ENCODE data around the gene HCLS1.
"Not testable (repeated sequence)": the region's sequence is repeated elsewhere in the genome, so short reads cannot be mapped to it uniquely, and the experiment has no call there.

The HCLS1 gene

DNA sequence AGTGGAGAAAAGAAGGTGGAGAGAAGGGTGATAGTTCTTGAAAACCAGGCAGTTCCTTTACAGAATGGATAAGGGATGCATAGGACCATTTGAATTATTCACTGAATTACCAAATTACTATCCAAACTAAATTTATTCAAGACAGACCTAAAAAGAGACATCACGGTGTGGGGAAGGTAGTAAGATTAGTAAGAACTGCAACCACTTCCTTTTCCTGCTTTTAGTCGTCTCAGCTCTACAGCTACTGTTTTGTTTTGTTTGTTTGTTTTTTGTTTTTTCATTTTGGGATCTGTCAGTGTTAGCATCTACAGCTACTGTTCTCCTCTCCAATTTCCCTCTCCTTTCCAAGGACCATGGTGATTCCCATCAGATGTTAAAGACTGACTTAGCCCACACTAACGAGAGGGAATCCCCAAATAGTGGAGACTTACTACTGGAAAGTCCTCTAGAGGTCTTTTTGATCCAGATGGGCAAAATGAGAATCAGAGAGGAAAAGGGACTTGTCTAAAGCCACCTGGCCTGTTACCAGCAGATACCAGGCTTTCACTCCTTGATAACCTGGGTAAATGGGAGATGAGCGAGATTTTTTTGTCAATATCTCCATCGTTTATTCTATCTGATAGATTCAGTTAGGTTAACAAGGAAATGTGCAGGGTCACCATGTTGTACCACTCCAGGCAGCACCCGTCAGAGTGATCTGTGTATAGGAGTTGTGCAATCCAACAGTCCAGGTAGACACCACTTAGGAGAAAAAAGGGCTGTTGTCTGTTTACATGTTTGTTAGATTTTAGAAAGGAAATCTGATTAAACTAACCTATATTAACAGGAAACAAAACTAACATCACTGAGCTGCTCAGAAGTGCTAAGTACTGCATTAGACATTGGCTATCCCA is 6.0 kb downstream of the HCLS1 start:
- DNase-seq = no peak

DNA sequence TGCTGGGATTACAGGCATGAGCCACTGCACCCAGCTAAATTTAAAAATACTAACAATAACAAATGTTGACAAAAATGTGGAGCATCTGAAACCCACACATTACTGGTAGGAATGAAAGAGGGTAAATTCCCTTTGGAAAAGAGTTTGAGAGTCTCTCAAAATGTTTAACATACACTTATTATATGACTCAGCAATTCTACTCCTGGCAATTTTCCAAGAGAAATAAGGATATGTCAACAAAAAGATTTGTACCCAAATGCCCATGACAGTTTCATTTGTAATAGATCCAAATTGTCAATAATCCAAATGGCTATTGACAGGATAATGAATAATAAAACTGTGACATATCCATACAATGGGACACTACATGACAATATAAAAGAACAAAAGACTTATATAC is 9.0 kb downstream of the HCLS1 start:
- peak; percentile 44 for DNase-seq

DNA sequence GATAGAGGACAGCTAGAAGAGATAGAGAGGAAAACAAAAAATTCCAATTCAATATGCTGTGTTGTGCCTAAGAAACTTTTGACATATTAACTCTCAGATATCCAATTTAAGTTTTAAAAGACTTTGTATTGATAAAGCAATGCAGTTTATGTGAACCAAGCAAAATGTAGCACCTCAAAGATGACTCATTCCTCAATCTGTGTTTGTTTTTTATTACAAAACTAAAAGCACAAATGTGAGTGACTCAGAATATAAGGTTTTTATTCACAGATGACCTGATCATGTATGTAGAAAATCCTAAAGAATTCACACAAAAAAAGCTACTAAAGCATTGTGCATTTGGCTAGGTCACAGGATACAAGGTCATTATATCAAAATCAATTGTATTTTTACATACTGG is 11.1 kb downstream of the HCLS1 start:
- no peak for DNase-seq

DNA sequence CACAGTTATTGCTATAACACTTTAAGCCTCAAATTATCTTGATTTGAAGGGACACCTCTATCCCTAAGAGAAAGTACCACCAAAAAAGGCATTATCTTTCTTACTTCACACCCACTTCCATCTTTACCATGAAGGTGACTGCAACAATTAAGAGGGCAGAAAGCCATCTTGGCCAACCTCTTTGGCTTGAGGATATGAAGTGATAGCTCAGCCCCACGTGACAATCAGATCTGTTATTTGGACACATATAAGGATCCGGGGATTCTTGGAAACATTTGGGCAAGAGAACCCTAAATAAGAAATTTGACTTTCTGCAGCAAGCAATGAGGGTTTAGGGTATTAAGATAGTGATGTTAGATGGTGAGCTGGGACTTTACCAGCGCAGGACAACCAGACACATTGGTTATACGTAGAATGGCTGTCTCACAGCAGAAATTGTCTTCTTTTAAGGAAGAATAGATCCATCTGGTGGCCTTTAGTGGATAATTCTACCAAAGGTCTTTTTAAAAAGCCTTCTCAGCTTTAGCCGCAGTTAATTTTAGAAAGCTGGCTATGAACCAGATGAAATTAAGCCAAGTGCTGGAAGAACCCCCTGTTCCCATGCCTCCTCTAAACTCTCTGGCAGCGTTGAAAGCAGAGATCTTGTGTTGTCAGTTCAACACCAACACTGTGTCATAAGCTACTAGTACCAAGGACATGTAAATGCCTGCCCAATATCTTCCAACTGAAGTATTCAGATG is 12.3 kb downstream of the HCLS1 start:
- no peak for DNase-seq

DNA sequence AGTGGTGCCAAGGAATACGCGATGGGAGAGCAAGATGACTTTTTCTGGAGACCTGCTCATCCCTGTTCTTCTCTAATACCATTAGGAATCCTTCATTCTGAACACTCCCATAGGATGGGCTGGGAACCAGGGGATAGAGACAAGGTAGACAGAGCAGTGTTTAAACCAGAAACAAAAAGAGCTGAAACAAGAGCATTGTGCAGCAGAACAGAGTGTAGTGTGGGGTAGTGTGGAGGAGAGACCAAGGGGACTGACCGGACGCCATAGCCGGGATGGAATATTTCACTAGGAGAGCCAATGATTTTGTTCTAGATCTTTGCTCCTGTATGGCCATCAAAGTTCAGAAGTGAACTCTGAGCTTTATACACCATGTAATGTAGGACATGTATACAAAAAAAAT is 15.6 kb downstream of the HCLS1 start:
- no peak for DNase-seq

DNA sequence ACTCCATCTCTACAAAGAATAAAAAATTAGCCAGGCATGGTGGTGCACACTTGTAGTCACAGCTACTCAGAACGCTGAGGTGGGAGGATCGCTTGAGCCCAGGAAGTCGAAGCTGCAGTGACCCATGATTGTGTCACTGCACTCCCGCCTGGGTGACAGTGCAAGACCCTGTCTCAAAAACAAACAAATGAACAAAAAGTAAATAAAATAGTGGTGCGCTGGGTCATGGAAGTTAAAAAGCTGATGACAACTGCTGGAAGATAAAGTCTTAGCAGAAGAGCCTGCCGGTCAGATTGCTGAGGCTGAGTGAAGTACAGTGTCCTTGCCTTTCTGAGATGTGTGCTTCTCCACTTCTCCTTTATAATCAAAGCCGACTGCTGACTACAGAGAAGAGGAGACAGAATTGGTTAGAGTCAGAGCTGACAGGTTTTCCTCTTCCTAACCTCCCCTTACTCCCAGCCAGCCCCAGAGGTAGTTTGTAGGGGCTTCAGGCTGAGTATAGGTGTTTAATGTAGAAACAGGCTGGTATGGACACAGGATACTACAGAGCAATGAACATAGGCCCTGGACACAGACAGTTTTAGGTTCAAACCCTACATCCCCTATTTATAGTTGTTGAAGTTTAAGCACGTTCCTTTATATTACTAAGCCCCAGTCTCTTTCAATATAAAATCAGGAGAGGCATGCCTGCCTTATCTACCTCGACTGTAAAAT is 17.9 kb downstream of the HCLS1 start:
- no peak for DNase-seq

DNA sequence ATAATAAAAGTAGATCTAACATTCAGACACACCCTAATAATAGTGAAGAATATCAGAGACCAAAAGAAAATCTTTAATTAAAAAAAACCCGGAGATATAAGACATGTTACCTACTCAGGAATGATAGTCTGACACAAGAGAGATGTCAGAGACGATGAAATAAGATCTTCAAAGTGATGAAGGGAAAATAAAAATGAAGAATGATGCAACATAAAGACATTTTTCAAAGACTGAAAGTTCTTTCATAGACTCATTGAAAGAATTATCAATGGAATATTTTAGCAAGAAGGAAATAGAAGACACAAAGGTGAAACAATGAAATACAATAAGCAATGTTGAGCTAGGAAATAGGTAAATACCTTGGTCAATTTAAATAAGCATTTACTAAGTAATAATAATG is 19.6 kb downstream of the HCLS1 start:
- no peak for DNase-seq

DNA sequence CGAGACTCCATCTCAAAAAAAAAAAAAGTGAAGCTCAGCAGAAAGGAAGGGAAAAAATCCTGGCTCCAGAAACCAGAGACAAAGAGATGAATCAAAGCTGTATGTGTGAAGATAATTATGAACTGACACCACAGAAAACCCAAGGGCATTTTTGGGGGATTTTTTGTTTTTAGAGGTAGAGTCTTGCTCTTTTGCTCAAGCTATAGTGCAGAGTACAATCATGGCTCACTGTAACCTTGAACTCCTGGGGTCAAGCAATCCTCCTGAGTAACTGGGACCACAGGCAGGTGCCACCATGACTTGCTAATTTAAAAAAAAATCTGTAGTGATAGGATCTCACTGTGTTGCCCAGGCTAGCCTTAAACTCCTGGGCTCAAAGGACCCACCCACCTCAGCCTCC is 22.8 kb downstream of the HCLS1 start:
- DNase-seq = no peak

DNA sequence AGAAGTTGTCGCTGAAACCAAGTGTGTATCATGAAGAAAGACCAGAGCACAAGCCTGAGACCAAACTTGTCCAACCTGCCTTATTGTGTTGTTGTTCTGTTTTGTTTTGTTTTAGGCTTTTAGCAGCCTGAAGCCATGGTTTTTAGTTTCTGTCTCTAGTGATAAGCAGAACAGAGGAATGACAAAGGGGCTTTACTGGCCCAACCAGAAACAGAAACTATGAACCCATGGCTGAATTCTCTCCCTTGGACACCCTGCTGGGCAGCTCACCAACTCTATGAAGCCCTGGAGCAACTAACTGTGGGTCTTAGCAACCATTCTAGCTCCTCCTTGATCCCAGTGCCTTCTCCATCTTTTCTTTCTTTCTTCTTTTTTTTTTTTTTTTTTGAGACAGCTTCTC is 30.3 kb downstream of the HCLS1 start:
- DNase-seq = no peak

DNA sequence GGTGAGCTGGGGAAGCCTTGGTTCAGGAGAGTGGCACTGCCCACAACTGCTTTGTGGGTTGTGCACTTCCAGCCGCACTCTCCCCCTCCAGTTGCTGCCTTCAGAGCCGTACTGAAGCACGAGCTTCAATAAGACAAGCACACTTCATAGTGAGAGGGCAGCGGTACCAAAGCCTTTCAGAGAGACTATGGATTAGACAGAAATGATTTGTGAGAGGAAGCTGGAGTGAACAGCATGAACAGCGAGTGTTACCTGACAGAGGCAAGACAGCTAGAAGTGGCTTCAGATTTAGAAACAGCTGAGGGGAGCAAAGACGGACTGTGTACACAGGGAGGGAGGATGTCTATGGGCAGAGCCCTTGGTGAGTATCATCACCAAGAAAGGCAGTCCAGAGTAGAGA is 31.1 kb downstream of the HCLS1 start:
- DNase-seq = no peak

DNA sequence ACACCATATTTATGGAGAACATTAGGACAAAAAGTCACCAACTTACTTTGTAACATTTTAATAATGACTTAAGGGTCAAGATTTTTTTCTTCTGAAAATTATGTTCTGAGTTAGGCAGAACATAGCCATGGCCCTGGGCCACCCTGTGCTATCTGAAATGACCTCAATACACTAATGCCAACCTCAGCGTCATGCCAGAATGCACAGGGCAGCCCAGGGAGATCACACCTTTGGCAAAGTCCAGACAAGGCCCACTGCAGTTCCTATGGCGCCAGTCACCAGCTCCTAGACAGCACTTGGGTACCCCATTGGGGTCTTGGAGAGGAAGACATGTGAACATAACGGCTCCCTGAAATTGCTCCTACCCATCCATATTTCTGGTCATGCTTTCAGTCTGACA is 33.1 kb downstream of the HCLS1 start:
- no peak for DNase-seq

DNA sequence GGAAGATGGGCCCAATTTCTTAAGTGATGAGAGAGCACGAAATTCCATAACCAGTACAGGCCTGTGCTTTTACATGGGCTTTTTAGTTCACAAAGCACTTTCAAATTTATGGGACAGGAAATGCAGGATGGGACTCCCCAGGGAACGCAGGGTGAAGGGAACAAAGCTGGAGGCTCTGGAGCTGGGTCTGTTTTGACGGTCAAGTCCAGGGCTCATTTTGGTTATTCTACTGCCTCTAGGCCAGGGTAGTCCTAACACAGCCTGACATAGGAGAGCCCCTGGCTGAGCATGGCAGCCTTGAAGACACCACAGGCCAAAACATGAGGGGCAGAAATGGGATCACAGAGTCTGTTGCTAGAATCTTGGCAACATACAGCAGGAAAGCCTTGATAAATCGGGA is 33.5 kb downstream of the HCLS1 start:
- no peak for DNase-seq

DNA sequence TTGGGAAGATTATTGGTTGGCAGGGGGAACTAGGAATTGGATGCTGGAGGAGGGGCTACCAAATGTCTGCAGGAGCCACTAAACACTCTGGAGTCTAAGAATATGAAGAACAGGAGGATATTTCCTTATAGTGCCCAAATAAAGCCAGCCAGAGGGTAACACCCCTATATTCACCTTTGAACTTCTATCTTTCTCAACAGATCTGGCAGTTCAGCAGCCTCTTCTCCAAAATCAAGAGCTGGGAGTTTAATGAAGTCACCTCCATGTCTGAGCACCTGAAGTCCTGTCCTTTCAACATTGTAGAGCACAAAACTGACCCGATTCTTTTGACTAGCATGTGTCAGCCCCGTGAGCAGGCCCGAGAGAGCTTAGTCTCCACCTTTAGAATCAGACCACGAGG is 34.2 kb downstream of the HCLS1 start:
- no peak for DNase-seq

DNA sequence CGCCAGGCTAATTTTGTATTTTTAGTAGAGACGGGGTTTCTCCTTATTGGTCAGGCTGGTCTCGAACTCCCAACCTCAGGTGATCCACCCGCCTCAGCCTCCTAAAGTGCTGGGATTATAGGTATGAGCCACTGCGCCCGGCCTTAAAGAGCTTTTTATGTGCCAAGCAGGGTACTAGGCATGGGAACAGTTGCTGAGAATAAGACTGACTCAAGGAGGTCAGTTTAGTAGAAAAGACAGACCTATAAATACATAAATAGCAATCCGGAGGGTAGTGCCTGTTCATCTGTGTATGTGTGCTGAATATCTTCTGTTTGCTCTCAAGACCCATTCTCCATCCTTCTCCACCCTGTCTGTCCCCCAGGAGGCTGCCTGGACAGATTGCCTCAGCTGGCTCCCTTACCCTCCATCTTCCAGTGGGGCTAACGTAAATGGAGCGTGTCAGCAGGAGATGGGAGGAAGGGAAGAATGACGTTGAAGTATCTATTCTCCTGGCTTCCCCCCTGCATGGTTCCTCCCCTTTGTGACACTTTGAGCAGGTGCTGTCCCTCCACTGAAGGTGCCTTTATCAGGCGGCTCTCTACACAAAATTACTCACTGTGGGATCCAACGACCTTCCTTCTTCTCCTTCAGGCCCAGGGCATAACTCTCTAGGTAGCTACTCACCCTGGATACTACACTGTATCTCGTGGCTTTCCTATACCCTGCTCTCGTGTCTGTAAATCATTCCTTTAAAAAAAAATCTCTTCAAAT is 36.4 kb downstream of the HCLS1 start:
- no peak for DNase-seq

DNA sequence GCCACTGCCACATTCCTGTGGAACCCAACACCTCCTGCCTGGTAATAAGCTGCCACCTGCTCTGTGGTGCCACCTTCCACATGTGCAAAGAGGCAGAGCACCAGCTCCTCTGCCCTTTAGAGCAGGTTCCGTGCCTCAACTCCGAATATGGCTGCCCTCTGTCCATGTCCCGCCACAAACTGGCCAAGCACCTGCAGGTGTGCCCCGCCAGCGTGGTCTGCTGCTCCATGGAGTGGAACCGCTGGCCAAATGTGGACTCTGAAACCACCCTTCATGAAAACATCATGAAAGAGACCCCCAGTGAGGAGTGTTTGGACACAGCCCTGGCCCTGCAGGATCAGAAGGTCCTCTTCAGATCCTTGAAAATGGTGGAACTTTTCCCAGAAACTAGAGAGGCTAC is 39.2 kb downstream of the HCLS1 start:
- DNase-seq = no peak

DNA sequence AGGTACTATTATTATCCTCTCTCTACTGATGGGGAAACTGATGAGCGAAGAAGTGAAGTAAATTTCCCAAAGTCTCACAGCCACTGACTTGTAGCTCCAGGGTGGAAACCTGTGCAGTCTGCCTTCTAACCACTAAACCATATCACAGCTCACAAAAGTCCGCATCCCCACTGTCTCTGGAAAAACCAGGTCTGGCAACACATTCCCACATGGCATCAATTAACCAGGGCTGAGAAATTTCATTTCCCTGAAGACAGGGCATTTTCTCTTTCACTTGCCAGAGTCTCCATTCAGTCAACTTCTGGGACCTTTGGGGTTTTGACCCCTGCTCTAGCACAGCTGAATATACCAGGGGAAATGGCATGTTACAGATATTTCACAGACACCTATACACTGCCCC is 41.0 kb downstream of the HCLS1 start:
- DNase-seq = no peak

DNA sequence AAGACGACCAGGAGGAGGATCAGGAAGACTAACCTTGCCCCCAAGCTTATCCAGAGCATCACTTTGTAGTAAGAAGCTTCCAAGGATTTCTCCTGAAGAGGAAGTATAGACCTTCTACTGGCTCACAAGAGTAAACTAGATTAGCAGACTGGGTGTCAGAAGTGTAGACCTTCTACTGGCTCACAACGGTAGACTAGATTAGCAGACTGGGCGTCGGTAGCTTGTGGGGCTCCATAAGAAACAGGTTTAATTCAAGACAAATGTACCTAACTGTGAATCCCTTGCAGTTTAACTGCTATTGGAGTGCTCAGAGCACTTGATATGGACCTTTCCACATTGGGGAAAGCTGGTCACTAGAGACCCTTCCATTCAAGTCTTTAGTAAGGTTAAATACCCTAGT is 54.6 kb downstream of the HCLS1 start:
- no peak for DNase-seq

DNA sequence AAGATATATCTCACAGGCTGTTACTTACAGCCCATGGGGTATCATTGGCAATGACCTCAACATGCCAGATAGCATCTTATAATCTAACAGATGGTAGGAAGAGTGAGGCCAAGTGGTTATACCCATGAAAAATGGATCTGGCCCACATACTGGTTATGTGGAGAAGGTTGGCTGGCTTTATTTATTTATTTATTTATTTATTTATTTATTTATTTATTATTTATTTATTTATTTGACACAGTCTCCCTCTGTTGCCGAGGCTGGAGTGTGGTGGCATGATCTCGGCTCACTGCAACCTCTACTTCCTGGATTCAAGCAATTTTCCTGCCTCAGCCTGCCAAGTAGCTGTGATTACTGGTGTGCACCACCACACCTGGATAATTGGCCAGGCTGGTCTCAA is 55.9 kb downstream of the HCLS1 start:
- DNase-seq = no peak

DNA sequence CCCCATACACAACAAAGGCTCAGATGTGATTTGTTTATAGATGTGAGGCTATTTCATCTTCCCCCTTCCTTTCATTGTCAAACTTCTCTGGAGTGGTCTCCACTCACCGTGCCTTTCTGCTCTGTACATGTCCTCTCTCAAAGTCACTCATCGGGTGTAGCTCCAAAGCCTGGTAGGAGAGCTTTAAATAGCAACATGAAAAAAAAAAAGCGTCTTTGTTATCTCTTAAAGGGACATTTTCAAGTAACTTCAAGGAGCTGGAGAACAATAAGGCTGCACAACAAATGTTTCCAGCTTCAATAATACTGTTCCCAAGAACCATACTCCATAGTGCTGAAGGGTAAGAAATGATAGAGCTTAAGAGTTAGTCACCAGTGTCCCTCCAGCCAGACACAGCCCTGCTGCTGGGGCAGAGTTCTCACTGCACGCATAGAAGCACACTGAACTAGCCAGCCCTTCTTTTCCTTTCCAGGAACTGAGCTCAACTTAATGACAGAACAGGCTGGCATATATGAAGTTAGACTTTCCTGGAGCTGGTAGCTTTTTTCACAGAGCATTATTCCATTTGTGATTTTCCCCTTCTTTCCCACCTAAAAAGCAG is 59.4 kb downstream of the HCLS1 start:
- DNase-seq = no peak

DNA sequence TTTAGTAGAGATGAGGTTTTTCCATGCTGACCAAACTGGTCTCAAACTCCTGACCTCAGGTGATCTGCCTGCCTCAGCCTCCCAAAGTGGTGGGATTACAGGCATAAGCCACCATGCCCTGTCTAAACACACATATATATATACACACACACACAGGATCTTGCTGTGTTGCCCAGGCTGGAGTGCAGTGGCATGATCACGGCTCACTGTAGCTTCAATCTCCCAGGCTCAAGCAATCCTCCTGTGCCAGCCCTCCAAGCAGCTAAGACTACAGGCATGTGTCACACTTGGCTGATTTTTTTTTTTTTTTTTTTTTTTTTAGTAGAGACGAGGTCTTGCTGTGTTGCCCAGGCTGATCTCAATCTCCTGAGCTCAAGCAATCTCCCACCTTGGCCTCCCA is 60.8 kb downstream of the HCLS1 start:
- DNase-seq = not testable (repeated sequence)

DNA sequence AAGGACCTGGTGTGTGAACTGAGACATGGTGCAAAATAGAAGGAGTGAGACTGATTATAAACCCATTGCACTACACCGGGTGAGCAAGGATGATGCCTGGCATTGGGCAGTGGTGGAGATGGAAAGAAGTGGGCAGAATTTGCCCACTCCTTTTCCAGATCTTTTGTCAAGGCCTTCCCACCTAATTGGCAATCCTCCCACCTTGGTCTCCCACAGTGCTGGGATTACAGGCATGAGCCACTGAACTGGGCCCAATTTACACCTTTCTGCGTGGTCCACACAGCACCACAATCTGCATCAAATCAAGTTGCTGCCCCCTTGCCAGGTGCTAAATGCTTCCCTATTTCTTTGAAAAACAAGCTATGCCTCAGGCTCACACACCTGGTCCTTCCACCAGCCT is 62.1 kb downstream of the HCLS1 start:
- no peak for DNase-seq

DNA sequence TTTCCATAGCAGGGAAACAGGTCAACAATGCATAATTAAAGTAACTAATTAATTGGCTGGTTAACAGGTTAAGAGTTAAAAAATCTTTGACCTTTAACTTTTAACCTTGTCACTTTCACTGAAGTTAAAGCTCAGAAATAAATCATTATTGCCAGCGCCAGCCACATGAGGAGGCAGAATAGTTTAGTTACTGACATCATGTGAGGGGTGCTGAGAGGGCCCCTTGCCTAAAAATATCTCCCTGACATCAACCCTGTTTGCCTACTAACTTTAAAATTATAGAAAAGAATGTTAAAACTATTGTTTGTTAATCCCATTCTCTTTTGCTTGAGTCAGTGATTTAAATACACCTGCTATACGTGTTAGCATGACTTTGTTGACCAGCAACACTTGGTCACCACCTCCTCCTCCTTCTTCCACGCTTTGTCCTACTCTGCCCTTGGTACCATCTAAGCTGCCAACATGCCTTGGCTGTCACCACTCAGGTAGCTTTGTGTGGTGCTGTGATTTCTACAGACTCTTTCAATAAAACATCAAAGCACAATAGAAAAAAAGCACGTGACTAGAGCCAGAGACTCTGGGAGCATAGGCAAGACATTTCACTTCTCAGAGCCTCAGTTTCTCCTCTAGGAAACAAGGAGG is 64.8 kb downstream of the HCLS1 start:
- no peak for DNase-seq

Data from NCI-H2029 treated with DMSO at 0.1 percent for 48 hours (cell line).